Kidney (tissue), 14 donors: Measurements from ENCODE around the gene CCNY. TPM values are rescaled to one million over a fixed set of nuclear protein-coding genes. Genes with fewer than 3 reads are reported as not detected.

ENCODE experiments used
- DNase-seq, 5 donors: peaks; one replicate each; pipeline ENCODE4 v3.0.0-alpha.2; 2013 to 2020
- FAIRE-seq: peaks from 2 replicates; lab custom pipeline; 2012; peaks lifted over from hg19 to GRCh38; lab: Jason Lieb, UNC
- H3K27ac ChIP-seq, 2 donors: one replicate each; pipeline ENCODE4 v1.7.0; 2013; ENCODE audit warnings: low read depth in 2 of 2, low read length in 2 of 2, inconsistent platforms in 1 of 2
- H3K27me3 ChIP-seq: one replicate; pipeline ENCODE4 v1.7.1; 2013; ENCODE audit warnings: low read length, inconsistent platforms; ENCODE audit not compliant: control insufficient read depth, insufficient read depth
- H3K36me3 ChIP-seq, 3 donors: one replicate each; pipeline versions ENCODE4 v1.7.0 to v1.7.1; 2013; ENCODE audit warnings: low read length in 3 of 3, control low read depth in 1 of 3, inconsistent platforms in 1 of 3; ENCODE audit not compliant: insufficient read depth in 3 of 3, control insufficient read depth in 2 of 3
- H3K4me1 ChIP-seq, 3 donors: one replicate each; pipeline versions ENCODE4 v1.7.0 to v1.7.1; 2013; ENCODE audit warnings: low read length in 3 of 3, inconsistent platforms in 1 of 3, low read depth in 1 of 3; ENCODE audit not compliant: control insufficient read depth in 2 of 3, insufficient read depth in 2 of 3
- H3K4me3 ChIP-seq, 3 donors: one replicate each; pipeline versions ENCODE4 v1.7.0 to v1.8.1; 2013; ENCODE audit warnings: low read length in 3 of 3, control low read depth in 1 of 3, inconsistent platforms in 1 of 3
- H3K9ac ChIP-seq, 3 donors: one replicate each; pipeline versions ENCODE4 v1.7.0 to v1.7.1; 2013; ENCODE audit warnings: low read length in 3 of 3, control low read depth in 1 of 3, inconsistent platforms in 1 of 3
- H3K9me3 ChIP-seq, 3 donors: one replicate each; pipeline versions ENCODE4 v1.7.0 to v1.7.1; 2013; ENCODE audit warnings: low read length in 3 of 3, control low read depth in 1 of 3, inconsistent platforms in 1 of 3; ENCODE audit not compliant: control insufficient read depth in 2 of 3, insufficient read depth in 1 of 3
- intact Hi-C: fragments of 100-400 bp; cut with DNase I; formaldehyde crosslinking; loops from one replicate; pipeline ENCODE4 v1.11.1; 2022
- polyA plus RNA-seq: library from polyadenylated mRNA; stranded (reverse); fragments of 350-450 nt; fragmentation: Illumina TruSeq; extraction: RNeasy Lipid Tissue Mini Kit (QIAGEN cat#74804); gene quantifications from one replicate; pipeline ENCODE4 v1.2.3, GENCODE V29; 2014; ENCODE audit warnings: low read depth, low replicate concordance; ENCODE audit not compliant: insufficient read depth
- total RNA-seq: library from RNA; stranded (reverse); fragmentation: NEBNext Ultra II Directional; extraction: Animal tissue kit (Norgen Biotek cat#: 25700); gene quantifications from one replicate; pipeline ENCODE4 v1.2.1, GENCODE V29; 2021
- TF ChIP-seq, protein P1 (sequence below): IDR thresholded peaks from 3 replicates; pipeline ENCODE4 v1.5.1; 2012; ENCODE audit warnings: mild to moderate bottlenecking, moderate library complexity, borderline replicate concordance; ENCODE audit not compliant: insufficient read depth; ENCODE audit errors: extremely low read depth
- donor health status: control.
- donor health status: control.
- donor health status: control.
- donor health status: control.
- donor health status: control.
- donor health status: DM: yes; HTN: yes; CAD: no.
- donor health status: Normal renal cell carcinoma (clear cell type).

Gene CCNY
- total and polyA plus RNA-seq, 2 donors from 2014 or later, result 45.6 to 77.2 TPM

DNA sequence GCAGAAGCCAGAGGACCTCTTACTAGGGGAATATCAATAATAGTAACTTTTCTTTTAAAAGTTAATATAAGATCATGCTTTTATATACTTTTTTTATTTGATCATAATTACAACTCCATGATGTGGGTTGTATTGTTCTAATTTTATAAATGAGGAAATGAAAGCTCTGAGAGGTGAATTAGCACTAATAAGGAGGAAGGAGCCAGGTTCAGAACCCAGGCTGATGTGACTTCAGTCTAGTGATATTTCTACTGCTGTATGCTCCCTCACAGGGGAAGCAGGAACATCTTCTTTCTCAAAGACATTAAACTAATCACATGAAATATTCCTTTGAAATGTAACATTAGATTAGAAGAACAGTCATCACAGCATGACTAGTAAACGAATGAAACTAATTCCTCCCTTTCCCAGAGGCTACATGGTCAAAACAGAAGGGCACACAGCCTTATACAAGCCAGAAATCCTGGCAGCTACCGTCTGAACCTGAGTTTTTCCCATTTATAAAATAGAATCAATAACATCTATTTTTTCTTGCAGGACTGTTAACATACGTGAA lies 187.4 kb downstream of the CCNY start:
- H3K36me3 ChIP-seq, result no peaks in the 10 kb centered on the region
- intact Hi-C loops, result no loop called here
- FAIRE-seq (no peak), DNase-seq (no peak)
- no peak overlapping the region for H3K9ac ChIP-seq
- TF ChIP-seq, protein P1, sequence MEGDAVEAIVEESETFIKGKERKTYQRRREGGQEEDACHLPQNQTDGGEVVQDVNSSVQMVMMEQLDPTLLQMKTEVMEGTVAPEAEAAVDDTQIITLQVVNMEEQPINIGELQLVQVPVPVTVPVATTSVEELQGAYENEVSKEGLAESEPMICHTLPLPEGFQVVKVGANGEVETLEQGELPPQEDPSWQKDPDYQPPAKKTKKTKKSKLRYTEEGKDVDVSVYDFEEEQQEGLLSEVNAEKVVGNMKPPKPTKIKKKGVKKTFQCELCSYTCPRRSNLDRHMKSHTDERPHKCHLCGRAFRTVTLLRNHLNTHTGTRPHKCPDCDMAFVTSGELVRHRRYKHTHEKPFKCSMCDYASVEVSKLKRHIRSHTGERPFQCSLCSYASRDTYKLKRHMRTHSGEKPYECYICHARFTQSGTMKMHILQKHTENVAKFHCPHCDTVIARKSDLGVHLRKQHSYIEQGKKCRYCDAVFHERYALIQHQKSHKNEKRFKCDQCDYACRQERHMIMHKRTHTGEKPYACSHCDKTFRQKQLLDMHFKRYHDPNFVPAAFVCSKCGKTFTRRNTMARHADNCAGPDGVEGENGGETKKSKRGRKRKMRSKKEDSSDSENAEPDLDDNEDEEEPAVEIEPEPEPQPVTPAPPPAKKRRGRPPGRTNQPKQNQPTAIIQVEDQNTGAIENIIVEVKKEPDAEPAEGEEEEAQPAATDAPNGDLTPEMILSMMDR, result no peak
- H3K4me3 ChIP-seq, result no peak overlapping the region
- no peak overlapping the region for H3K27ac ChIP-seq
- no peaks in the 10 kb centered on the region for H3K27me3 ChIP-seq
- H3K9me3 ChIP-seq, result no peaks in the 10 kb centered on the region
- no peaks in the 10 kb centered on the region for H3K4me1 ChIP-seq

DNA sequence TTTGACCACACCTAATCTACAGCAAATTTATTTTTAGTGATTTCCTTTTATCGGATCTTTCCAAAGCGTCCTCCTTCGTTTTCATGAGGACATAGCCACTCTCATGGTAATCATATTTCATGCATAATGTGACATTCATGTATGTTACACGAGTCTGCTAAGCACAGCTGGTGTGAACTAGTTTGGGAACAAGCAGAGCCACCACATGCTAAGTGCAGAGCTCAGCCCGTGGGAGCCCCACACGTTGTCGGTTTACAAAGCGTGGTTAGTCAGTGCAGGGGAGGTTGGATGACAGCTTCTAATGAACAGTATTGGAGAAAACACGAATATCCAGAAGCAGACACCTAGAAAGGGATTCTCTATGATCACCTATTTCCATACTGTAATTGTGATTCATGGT lies 190.4 kb downstream of the CCNY start:
- no peaks in the 10 kb centered on the region for H3K4me1 ChIP-seq
- H3K27ac ChIP-seq, result no peak overlapping the region
- no peaks in the 10 kb centered on the region for H3K27me3 ChIP-seq
- intact Hi-C loops, result no loop called here
- TF ChIP-seq, protein P1, result no peak
- H3K36me3 ChIP-seq, result peaks cover 0 to 12% (median 10%) of the 10 kb centered on the region in 3 donors
- DNase-seq (no peak), FAIRE-seq (no peak)
- H3K9me3 ChIP-seq, result no peaks in the 10 kb centered on the region
- no peak overlapping the region for H3K9ac ChIP-seq
- no peak overlapping the region for H3K4me3 ChIP-seq

DNA sequence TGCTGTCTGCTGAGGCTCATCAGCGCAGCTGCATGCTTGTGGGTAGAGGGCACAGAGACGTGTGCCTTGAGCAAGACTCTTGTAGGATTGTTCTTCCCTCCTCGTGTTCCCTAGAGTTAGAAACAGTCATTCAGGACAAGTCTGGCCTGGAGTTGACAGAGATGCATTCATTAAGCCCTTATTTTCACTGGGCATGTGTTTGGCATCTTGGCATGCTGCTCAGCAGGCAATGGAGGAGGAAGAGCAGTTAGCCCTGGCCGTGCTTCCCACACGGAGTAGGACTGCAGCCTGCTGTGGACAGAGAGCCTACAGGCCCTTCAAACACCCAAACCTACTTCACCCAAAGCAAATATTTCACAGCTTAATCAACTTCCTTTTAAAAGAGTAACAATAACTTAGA lies 195.8 kb downstream of the CCNY start:
- FAIRE-seq, result no peak
- intact Hi-C loops, result no loop called here
- no peak for DNase-seq
- H3K9me3 ChIP-seq, result no peaks in the 10 kb centered on the region
- TF ChIP-seq, protein P1, result no peak
- H3K36me3 ChIP-seq, result peaks cover 0 to 29% (median 24%) of the 10 kb centered on the region in 3 donors
- no peaks in the 10 kb centered on the region for H3K4me1 ChIP-seq
- H3K4me3 ChIP-seq, result no peak overlapping the region
- H3K27me3 ChIP-seq, result no peaks in the 10 kb centered on the region
- H3K27ac ChIP-seq, result no peak overlapping the region
- no peak overlapping the region for H3K9ac ChIP-seq

DNA sequence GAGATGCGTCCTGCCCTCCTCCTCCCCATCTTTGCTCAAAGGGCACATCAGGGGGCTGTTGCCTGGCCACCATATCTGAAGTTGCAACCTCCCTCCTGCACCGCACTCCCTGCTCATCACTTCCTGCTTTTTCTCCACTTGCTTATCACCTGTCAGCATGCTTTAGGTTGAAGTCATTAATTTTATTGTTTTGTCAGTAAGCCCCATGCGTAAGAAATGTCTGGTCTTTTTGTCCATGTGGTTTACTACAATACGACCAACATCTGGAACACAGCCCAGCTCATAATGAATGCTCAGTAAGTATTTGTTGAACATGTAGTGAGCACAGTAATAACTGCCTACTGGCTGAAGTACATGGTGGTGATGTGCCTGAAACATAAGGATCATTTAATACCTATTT lies 197.3 kb downstream of the CCNY start:
- no peaks in the 10 kb centered on the region for H3K4me1 ChIP-seq
- H3K27ac ChIP-seq, result no peak overlapping the region
- no peak overlapping the region for H3K4me3 ChIP-seq
- no peaks in the 10 kb centered on the region for H3K27me3 ChIP-seq
- intact Hi-C loops, result no loop called here
- TF ChIP-seq, protein P1, result no peak
- no peaks in the 10 kb centered on the region for H3K9me3 ChIP-seq
- DNase-seq, result no peak
- peaks cover 0 to 29% (median 24%) of the 10 kb centered on the region in 3 donors for H3K36me3 ChIP-seq
- no peak for FAIRE-seq
- no peak overlapping the region for H3K9ac ChIP-seq
